Body of pancreas (tissue), 4 donors: Measurements from ENCODE around the gene PAGE2.

Experiments used
- CTCF ChIP-seq, 7 experiments: fragments of 450-650 bp in 4 of 7; fragments of 200-600 bp in 3 of 7; sonication (generic) in 3 of 7; IDR thresholded peaks; one replicate each; pipeline ENCODE4 v1.5.1; 2016 to 2019; ENCODE audit warnings: antibody characterized with exemption in 7 of 7
- POLR2A ChIP-seq, 3 donors: fragments of 450-650 bp; IDR thresholded peaks; one replicate each; pipeline ENCODE4 v1.6.1; 2016; ENCODE audit warnings: antibody characterized with exemption in 3 of 3, mild to moderate bottlenecking in 2 of 3

DNA sequence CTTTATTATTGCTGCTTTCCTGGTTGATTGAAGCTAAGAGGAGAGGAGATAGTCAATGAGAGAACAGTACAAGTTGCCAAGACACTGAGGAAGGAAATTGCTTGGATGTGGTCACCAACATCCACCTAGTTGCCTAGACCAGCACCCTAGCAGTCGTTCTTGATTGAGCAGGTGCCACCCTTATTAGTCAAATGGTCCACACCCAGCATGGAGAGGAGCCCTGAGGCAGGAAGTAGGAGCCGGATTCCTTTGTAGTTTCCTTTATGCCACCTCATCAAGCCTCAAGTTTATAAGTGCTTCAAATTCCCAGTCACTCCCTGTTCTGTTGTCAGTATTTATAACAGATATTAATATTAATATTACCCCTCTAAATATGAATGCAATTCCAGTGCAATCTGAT, 19.1 kb downstream of the PAGE2 start:
- TF ChIP-seq CTCF (IDR thresholded peaks at IDR 0.05): no peak
- TF ChIP-seq POLR2A (IDR thresholded peaks at IDR 0.05): no peak
